Neuronal stem cell (in vitro differentiated cells): ENCODE measurements around the gene BTRC. TPM values are rescaled to one million over a fixed set of nuclear protein-coding genes. Genes with fewer than 3 reads are reported as not detected.

Experiments
- DNase-seq: peaks from one replicate; pipeline ENCODE4 v3.0.0-alpha.2; 2013; ENCODE audit warnings: low spot score
- H2AFZ ChIP-seq: one replicate; pipeline ENCODE4 v1.6.1; 2013; ENCODE audit warnings: mild to moderate bottlenecking, low read length, inconsistent platforms
- H2AK5ac ChIP-seq: 2 replicates; pipeline ENCODE4 v1.6.1; 2013; ENCODE audit warnings: low read depth, mild to moderate bottlenecking, inconsistent platforms, low read length, moderate library complexity, mixed read lengths
- H2BK120ac ChIP-seq: 2 replicates; pipeline ENCODE4 v1.6.1; 2013; ENCODE audit warnings: low read depth, mild to moderate bottlenecking, inconsistent platforms, low read length, moderate library complexity, mixed read lengths
- H2BK12ac ChIP-seq: one replicate; pipeline ENCODE4 v1.6.1; 2013; ENCODE audit warnings: low read length, inconsistent platforms
- H2BK15ac ChIP-seq: 2 replicates; pipeline ENCODE4 v1.6.1; 2013; ENCODE audit warnings: mild to moderate bottlenecking, low read length, inconsistent platforms, mixed read lengths
- H2BK5ac ChIP-seq: one replicate; pipeline ENCODE4 v1.6.1; 2013; ENCODE audit warnings: inconsistent platforms, mild to moderate bottlenecking, low read length, moderate library complexity
- H3K14ac ChIP-seq: one replicate; pipeline ENCODE4 v1.6.1; 2013; ENCODE audit warnings: low read length, inconsistent platforms
- H3K18ac ChIP-seq: 2 replicates; pipeline ENCODE4 v1.6.1; 2013; ENCODE audit warnings: low read length, inconsistent platforms
- H3K23ac ChIP-seq: 2 replicates; pipeline ENCODE4 v1.6.1; 2013; ENCODE audit warnings: low read depth, mild to moderate bottlenecking, mixed read lengths, low read length, inconsistent platforms; ENCODE audit not compliant: poor library complexity
- H3K27ac ChIP-seq: replicated peaks from 3 replicates; pipeline ENCODE4 v1.5.1; 2013; ENCODE audit warnings: low read length, inconsistent platforms
- H3K27me3 ChIP-seq, 3 experiments: 2 replicates each; pipeline ENCODE4 v1.6.1; 2013; ENCODE audit warnings: low read length in 3 of 3, mild to moderate bottlenecking in 2 of 3, inconsistent platforms in 1 of 3, low read depth in 1 of 3, mixed read lengths in 1 of 3, moderate library complexity in 1 of 3; ENCODE audit not compliant: control insufficient read depth in 3 of 3, insufficient read depth in 3 of 3
- H3K36me3 ChIP-seq, 2 donors: replicated peaks in 1 of 2; 2 replicates each; pipeline ENCODE4 v1.6.1; 2013; ENCODE audit warnings: low read length in 2 of 2; ENCODE audit not compliant: control insufficient read depth in 2 of 2, insufficient read depth in 2 of 2
- H3K4ac ChIP-seq: 2 replicates; pipeline ENCODE4 v1.6.1; 2013; ENCODE audit warnings: inconsistent platforms, mild to moderate bottlenecking, low read length, moderate library complexity
- H3K4me1 ChIP-seq, 2 donors: 1 replicate in 1 of 2; 2 replicates in 1 of 2; pipeline ENCODE4 v1.6.1; 2013; ENCODE audit warnings: low read length in 2 of 2, low read depth in 1 of 2; ENCODE audit not compliant: control insufficient read depth in 2 of 2, insufficient read depth in 1 of 2
- H3K4me2 ChIP-seq: one replicate; pipeline ENCODE4 v1.6.1; 2013; ENCODE audit warnings: mild to moderate bottlenecking, low read length, inconsistent platforms; ENCODE audit not compliant: insufficient read depth, poor library complexity, severe bottlenecking
- H3K4me3 ChIP-seq, 2 donors: 2 replicates each; pipeline ENCODE4 v1.5.1; 2013; ENCODE audit warnings: low read length in 2 of 2, mild to moderate bottlenecking in 2 of 2, inconsistent platforms in 1 of 2, moderate library complexity in 1 of 2
- H3K79me1 ChIP-seq: one replicate; pipeline ENCODE4 v1.6.1; 2013; ENCODE audit warnings: low read depth, mild to moderate bottlenecking, inconsistent platforms, low read length, moderate library complexity
- H3K9ac ChIP-seq: one replicate; pipeline ENCODE4 v1.6.1; 2013; ENCODE audit warnings: mild to moderate bottlenecking, low read depth, low read length, inconsistent platforms; ENCODE audit not compliant: poor library complexity
- H3K9me3 ChIP-seq, 2 donors: replicated peaks in 1 of 2; 2 replicates each; pipeline versions ENCODE3 to v1.6.1; 2013; ENCODE audit warnings: low read length in 2 of 2, mild to moderate bottlenecking in 2 of 2, inconsistent platforms in 1 of 2, low read depth in 1 of 2, mixed read lengths in 1 of 2, moderate library complexity in 1 of 2; ENCODE audit not compliant: control insufficient read depth in 2 of 2, insufficient read depth in 1 of 2
- H4K8ac ChIP-seq: one replicate; pipeline ENCODE4 v1.6.1; 2013; ENCODE audit warnings: low read depth, mild to moderate bottlenecking, inconsistent platforms, low read length, moderate library complexity
- H4K91ac ChIP-seq: one replicate; pipeline ENCODE4 v1.6.1; 2013; ENCODE audit warnings: low read length, low read depth, mild to moderate bottlenecking, inconsistent platforms; ENCODE audit not compliant: poor library complexity
- WGBS, 2 donors: extraction: QIAGEN DNeasy Blood & Tissue Kit; methylation state at CpG; one replicate each; pipeline ENCODE4 v1.1.7; 2013; ENCODE audit warnings: missing lambda C conversion rate in 2 of 2, mixed read lengths in 1 of 2; ENCODE audit not compliant: insufficient read length in 2 of 2, insufficient replicate concordance in 1 of 2; ENCODE audit errors: extremely low coverage in 2 of 2; 5-methylcytosine and 5-hydroxymethylcytosine counted together
- polyA plus RNA-seq, 2 experiments: library from polyadenylated mRNA; stranded (reverse); fragments of 200-250 nt; gene quantifications; one replicate each; pipeline ENCODE4 v1.2.3, GENCODE V29; 2013

Gene BTRC
- 8.3 TPM for polyA plus RNA-seq (2013, experiment 1 of 2)
- 8.2 TPM for polyA plus RNA-seq (2013, experiment 2 of 2)

- no CpG with 5 or more reads among the region's 50 CpGs for WGBS, 2 donors
These were observed at the start of gene BTRC for GRCh38 chr10:101353692-101354327. TSS of gene BTRC (plus strand) at chr10:101354165. CDS start at chr10:101354181, 16 bp downstream.

GRCh38 chr10:101304316-101304715, 49.6 kb upstream of the BTRC start:
- Histone ChIP-seq H3K4me2 (no peak overlapping the region), H4K8ac (no peak overlapping the region), H2BK120ac (no peak overlapping the region), H3K4ac (no peak overlapping the region), H3K4me1 (peaks cover 0 to 14% of the 10 kb centered on the region in 2 donors), H2AK5ac (peak overlapping the region; percentile 60), H3K79me1 (no peaks in the 10 kb centered on the region), H3K36me3 (no peaks in the 10 kb centered on the region), H3K9me3 (no peaks in the 10 kb centered on the region), H3K9ac (no peak overlapping the region), H3K4me3 (no peak overlapping the region), H3K23ac (no peak overlapping the region), H3K14ac (no peak overlapping the region), H4K91ac (no peak overlapping the region), H2BK5ac (no peak overlapping the region), H3K18ac (peak overlapping the region; percentile 9), H3K27ac (no peak overlapping the region), H2BK15ac (no peak overlapping the region), H2BK12ac (no peak overlapping the region), H2AFZ (no peak overlapping the region), H3K27me3 (peaks cover 0 to 87% (median 5%) of the 10 kb centered on the region in 3 experiments)
- WGBS, 2 donors, result no CpG with 5 or more reads among the region's 9 CpGs
- no peak for DNase-seq

More at GRCh38 chr10:101353692-101354327, at the start of gene BTRC:
- Histone ChIP-seq H3K4ac (no peak within 1 kb of the TSS), H3K79me1 (no peaks in the 10 kb centered on the region), H3K4me3 (peak within 1 kb of the TSS; percentile 76 to 96), H3K9ac (peak within 1 kb of the TSS; percentile 93), H3K23ac (peak within 1 kb of the TSS; percentile 81), H2BK120ac (no peak within 1 kb of the TSS), H3K27me3 (peaks cover 0 to 2% (median 0%) of the 10 kb centered on the region in 3 experiments), H2BK12ac (no peak within 1 kb of the TSS), H3K14ac (peak within 1 kb of the TSS; percentile 60), H4K91ac (no peak within 1 kb of the TSS), H3K18ac (peak within 1 kb of the TSS; percentile 96), H3K36me3 (peaks cover 0 to 4% of the 10 kb centered on the region in 2 donors), H4K8ac (peak within 1 kb of the TSS; percentile 95), H3K27ac (peak within 1 kb of the TSS; percentile 97), H3K9me3 (no peaks in the 10 kb centered on the region), H2AK5ac (no peak within 1 kb of the TSS), H2BK15ac (no peak within 1 kb of the TSS), H3K4me1 (peaks cover 1 to 4% of the 10 kb centered on the region in 2 donors), H3K4me2 (peak within 1 kb of the TSS; percentile 49), H2AFZ (peak within 1 kb of the TSS; percentile 98), H2BK5ac (peak within 1 kb of the TSS; percentile 45)
- peak; percentile 99 for DNase-seq

- DNase-seq, result no peak
- WGBS, 2 donors, result no CpG with 5 or more reads among the region's 17 CpGs
- H3K27ac ChIP-seq, result no peak overlapping the region
- H3K23ac ChIP-seq, result no peak overlapping the region
- H3K36me3 ChIP-seq, result no peaks in the 10 kb centered on the region
- H3K4ac ChIP-seq, result no peak overlapping the region
- no peak overlapping the region for H2AFZ ChIP-seq
- no peak overlapping the region for H4K8ac ChIP-seq
- peaks cover 0 to 2% of the 10 kb centered on the region in 2 donors for H3K9me3 ChIP-seq
- no peaks in the 10 kb centered on the region for H3K79me1 ChIP-seq
- peaks cover 0 to 14% of the 10 kb centered on the region in 2 donors for H3K4me1 ChIP-seq
- H2BK15ac ChIP-seq, result no peak overlapping the region
- H2BK120ac ChIP-seq, result no peak overlapping the region
- no peak overlapping the region for H2AK5ac ChIP-seq
- H2BK12ac ChIP-seq, result no peak overlapping the region
- no peak overlapping the region for H4K91ac ChIP-seq
- no peak overlapping the region for H3K4me2 ChIP-seq
- no peak overlapping the region for H3K9ac ChIP-seq
- H3K14ac ChIP-seq, result no peak overlapping the region
- H3K4me3 ChIP-seq, result no peak overlapping the region
- no peak overlapping the region for H2BK5ac ChIP-seq
- H3K18ac ChIP-seq, result no peak overlapping the region
- peaks cover 0 to 90% (median 5%) of the 10 kb centered on the region in 3 experiments for H3K27me3 ChIP-seq
These were observed 48.4 kb upstream of the BTRC start for GRCh38 chr10:101305320-101306241.

GRCh38 chr10:101308051-101308450, 45.9 kb upstream of the BTRC start:
- no peak overlapping the region for H4K8ac ChIP-seq
- H3K9ac ChIP-seq, result no peak overlapping the region
- no peak overlapping the region for H2AFZ ChIP-seq
- H2BK12ac ChIP-seq, result no peak overlapping the region
- no peak overlapping the region for H3K14ac ChIP-seq
- WGBS, 2 donors, result no CpG with 5 or more reads among the region's 2 CpGs
- no peak overlapping the region for H3K4ac ChIP-seq
- H2BK15ac ChIP-seq, result no peak overlapping the region
- no peaks in the 10 kb centered on the region for H3K79me1 ChIP-seq
- H3K27me3 ChIP-seq, result peaks cover 0 to 96% (median 5%) of the 10 kb centered on the region in 3 experiments
- H3K4me3 ChIP-seq, result no peak overlapping the region
- no peak overlapping the region for H4K91ac ChIP-seq
- H3K23ac ChIP-seq, result no peak overlapping the region
- no peak overlapping the region for H3K4me2 ChIP-seq
- H2BK5ac ChIP-seq, result no peak overlapping the region
- H2AK5ac ChIP-seq, result no peak overlapping the region
- peaks cover 0 to 21% of the 10 kb centered on the region in 2 donors for H3K4me1 ChIP-seq
- H3K27ac ChIP-seq, result no peak overlapping the region
- H3K18ac ChIP-seq, result no peak overlapping the region
- H2BK120ac ChIP-seq, result no peak overlapping the region
- H3K9me3 ChIP-seq, result peaks cover 0 to 2% of the 10 kb centered on the region in 2 donors
- no peak for DNase-seq
- no peaks in the 10 kb centered on the region for H3K36me3 ChIP-seq
